ENCODE measurements around the gene C15orf40.
"Not testable (repeated sequence)": the region's sequence is repeated elsewhere in the genome, so short reads cannot be mapped to it uniquely, and the experiment has no call there.

C15orf40 gene

DNA sequence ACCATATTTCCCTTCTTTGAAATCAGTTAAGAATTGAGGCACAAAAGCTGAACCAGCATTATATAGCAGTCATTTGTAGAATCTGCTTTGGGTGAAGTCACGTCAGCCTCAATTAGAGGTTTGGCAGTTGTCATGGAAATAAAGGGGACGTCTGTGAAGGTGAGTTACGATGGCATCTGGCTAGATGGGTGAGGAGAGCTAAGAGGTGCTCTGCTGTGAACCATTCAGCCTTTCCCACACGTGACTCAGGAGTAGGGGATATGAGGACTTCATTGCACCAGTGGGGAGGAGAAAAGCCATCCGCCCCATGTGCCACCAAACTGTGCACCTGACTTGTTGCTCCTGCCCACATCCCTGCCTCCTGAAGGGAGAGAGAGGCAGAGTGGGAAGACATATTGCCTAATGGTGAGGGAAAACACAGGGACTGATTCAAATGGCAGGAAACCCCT lies 2.8 kb upstream of the C15orf40 start:
- DNase-seq (ENCODE audit: low read depth): no peak
- no peak overlapping the region for H3K4me3 ChIP-seq (ENCODE audit: control insufficient read depth, low read depth, low read length)
- TF ChIP-seq, protein P1, sequence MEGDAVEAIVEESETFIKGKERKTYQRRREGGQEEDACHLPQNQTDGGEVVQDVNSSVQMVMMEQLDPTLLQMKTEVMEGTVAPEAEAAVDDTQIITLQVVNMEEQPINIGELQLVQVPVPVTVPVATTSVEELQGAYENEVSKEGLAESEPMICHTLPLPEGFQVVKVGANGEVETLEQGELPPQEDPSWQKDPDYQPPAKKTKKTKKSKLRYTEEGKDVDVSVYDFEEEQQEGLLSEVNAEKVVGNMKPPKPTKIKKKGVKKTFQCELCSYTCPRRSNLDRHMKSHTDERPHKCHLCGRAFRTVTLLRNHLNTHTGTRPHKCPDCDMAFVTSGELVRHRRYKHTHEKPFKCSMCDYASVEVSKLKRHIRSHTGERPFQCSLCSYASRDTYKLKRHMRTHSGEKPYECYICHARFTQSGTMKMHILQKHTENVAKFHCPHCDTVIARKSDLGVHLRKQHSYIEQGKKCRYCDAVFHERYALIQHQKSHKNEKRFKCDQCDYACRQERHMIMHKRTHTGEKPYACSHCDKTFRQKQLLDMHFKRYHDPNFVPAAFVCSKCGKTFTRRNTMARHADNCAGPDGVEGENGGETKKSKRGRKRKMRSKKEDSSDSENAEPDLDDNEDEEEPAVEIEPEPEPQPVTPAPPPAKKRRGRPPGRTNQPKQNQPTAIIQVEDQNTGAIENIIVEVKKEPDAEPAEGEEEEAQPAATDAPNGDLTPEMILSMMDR (IDR thresholded peaks at IDR 0.05; ENCODE audit: control insufficient read depth, insufficient read depth, low read depth, low read length, missing control alignments): no peak

DNA sequence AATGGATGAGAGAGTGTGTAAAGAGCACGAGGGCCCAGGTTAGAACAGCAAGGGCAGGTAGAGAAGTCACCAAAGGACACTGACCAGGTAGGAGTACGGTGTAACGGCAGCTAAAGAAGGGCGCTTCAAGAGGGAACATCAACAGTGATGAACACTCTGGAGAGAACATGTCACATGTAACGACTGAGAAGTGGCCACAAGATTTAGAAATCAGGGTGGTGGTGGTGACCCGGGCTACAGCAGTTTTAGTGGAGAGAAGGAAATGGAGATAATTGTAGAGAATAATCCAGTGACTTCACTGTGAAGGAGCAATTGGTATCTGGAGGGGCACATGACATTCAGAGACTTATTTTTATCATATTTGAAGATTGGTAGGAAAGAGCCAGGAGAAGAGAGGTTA lies 1.2 kb upstream of the C15orf40 start:
- no peak overlapping the region for H3K4me3 ChIP-seq (ENCODE audit: control insufficient read depth, low read depth, low read length)
- DNase-seq (ENCODE audit: low read depth): no peak
- TF ChIP-seq, protein P1 (IDR thresholded peaks at IDR 0.05; ENCODE audit: control insufficient read depth, insufficient read depth, low read depth, low read length, missing control alignments): no peak

DNA sequence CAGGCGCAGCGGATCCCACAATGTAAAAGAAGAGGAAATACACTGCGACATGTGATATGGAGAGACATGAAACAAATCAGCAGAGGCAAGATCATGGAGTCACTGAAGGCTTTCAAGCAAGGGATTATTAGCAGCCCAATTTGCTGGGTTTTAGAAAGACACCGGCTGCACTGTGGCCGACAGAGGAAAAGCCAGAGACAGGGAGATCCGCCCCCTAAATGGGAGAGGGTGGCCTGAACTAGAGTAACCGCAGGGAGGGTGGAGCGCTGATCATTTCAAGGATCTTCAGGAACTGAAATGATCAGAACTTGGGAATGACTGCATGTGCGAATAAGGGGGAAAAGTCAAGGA lies 612 bp upstream of the C15orf40 start:
- TF ChIP-seq, protein P1 (IDR thresholded peaks at IDR 0.05; ENCODE audit: control insufficient read depth, insufficient read depth, low read depth, low read length, missing control alignments): no peak
- DNase-seq (ENCODE audit: low read depth): no peak
- peak overlapping the region; percentile 83 for H3K4me3 ChIP-seq (ENCODE audit: control insufficient read depth, low read depth, low read length)

DNA sequence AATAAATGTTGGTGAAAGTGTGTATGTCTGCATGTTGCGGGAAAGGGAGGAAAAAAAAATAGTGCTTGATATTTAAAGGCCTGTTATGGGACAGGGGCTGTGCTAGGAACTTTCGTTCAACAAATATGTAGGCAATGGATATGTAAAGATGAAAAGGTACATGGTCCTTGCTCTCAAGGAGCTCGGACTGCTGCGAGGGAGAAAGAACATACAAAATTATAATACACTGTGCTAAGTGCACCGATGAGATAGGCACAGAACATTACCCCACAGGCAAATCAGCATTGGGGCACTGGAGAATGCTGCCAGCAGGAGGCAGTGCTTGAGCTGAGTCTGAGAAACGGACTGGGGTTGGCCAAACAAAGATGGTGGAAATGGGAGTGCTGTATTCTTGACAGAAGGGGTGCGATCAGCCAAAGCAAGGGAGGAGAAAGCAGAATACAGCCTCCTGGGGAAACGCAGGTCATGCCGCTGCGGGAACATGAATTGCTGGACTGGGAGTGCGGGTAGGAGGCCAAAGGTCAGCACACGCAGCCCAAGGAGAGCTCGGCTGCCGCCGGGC lies 649 bp downstream of the C15orf40 start:
- peak; percentile 46 for DNase-seq (ENCODE audit: low read depth)
- TF ChIP-seq, protein P1 (IDR thresholded peaks at IDR 0.05; ENCODE audit: control insufficient read depth, insufficient read depth, low read depth, low read length, missing control alignments): peak; percentile 91
- peak overlapping the region; percentile 83 for H3K4me3 ChIP-seq (ENCODE audit: control insufficient read depth, low read depth, low read length)

DNA sequence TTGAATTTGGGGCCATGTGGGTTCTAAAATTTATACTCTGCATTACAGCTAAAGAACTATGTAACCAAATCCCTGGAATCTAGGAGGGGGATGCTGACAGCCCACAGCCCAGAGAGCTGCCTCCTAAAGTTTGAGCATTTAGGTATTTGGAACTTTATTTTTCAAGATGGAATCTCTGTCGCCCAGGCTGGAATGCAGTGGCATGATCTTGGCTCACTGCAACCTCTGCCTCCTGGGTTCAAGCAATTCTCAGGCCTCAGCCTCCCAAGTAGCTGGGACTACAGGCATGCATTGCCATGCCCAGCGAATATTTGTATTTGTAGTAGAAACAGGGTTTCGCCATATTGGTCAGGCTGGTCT lies 10.8 kb downstream of the C15orf40 start:
- H3K4me3 ChIP-seq (ENCODE audit: control insufficient read depth, low read depth, low read length); DNase-seq (ENCODE audit: low read depth): not testable (repeated sequence)

DNA sequence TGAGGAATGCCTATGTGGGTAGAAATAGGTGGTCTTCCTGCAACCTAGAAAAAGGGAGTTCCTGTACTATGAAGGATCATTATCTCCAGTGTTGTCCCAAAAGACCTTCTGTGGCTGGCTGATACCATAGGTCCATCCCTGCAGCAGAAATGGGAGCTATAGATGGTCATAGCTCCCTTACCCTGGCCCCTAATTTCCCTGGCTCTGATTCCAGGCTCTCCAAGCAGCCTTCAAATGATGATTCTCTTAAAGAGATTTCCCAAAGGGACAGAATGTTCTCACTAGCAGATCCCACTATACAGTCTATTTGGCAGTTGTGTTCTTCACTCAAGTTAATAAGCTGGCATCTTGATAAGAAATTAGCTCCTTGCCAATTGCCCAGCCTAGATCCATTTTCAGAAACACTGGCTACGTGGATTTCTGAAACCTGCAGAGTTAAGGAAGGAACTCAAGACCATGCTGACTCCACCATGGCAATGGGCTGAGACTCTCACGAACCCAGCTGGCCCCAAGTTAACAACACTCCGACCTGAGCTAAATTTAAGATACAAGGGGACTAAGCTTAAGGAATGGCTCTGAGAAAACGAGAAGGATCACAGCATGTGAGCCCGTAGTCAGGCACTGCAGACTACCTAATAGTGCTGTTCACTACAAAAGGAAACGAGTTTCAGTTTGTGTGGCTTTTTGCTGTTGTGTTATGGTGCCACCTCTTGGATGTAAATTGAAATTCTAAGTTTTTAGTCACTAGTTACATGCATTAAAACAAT lies 11.4 kb downstream of the C15orf40 start:
- peak overlapping the region; percentile 22 for H3K4me3 ChIP-seq (ENCODE audit: control insufficient read depth, low read depth, low read length)
- no peak for DNase-seq (ENCODE audit: low read depth)

DNA sequence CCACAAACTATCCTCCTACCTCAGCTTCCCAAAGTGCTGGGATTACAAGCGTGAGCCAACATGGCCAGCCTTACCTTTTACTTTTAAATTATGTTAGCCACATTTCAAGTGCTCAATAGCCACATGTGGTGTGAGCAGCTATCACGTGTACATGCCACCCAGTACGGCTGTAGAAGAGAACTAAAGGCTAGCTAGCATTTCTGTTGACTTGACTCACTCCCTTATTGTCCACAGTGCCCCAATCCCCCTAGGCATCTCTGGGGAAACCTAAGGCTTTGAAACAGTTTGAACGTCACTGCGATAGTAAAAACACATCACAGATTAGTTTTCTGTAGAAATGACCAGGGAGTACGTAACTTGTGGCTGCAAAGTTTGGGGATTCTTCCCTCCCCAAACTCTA lies 12.0 kb downstream of the C15orf40 start:
- TF ChIP-seq, protein P1 (IDR thresholded peaks at IDR 0.05; ENCODE audit: control insufficient read depth, insufficient read depth, low read depth, low read length, missing control alignments): no peak

More for the DNA sequence above, 11.4 kb downstream of the C15orf40 start:
- TF ChIP-seq, protein P1 (IDR thresholded peaks at IDR 0.05; ENCODE audit: control insufficient read depth, insufficient read depth, low read depth, low read length, missing control alignments): peak; percentile 64

More for the DNA sequence above, 12.0 kb downstream of the C15orf40 start:
- H3K4me3 ChIP-seq (ENCODE audit: control insufficient read depth, low read depth, low read length): no peak overlapping the region
- DNase-seq (ENCODE audit: low read depth): no peak

Data from AG09309 (cell line).